Activated CD4-positive, CD25-positive, alpha-beta regulatory T cell treated with anti-CD3 and anti-CD28 coated beads, Interleukin-2, amount 50 U/mL, for 16 hours (primary cell): ENCODE data around the gene VSX2.

Experiments
- DNase-seq: peaks from one replicate; pipeline ENCODE4 v3.0.0-alpha.2; 2020; ENCODE audit warnings: low read depth, low spot score

The VSX2 gene

GRCh38 chr14:74238974-74239847 is at the start of gene VSX2:
TSS of gene VSX2 (plus strand) at chr14:74239449. CDS start at chr14:74239562, 113 bp downstream.
- DNase-seq = no peak

- no peak for DNase-seq
These were observed 48.2 kb upstream of the VSX2 start for GRCh38 chr14:74190927-74191575.

GRCh38 chr14:74194506-74195274 is 44.6 kb upstream of the VSX2 start:
- no peak for DNase-seq

- DNase-seq = no peak
These were observed 43.6 kb upstream of the VSX2 start for GRCh38 chr14:74195623-74196022.

- no peak for DNase-seq
These were observed 40.6 kb upstream of the VSX2 start for GRCh38 chr14:74198441-74199234.

GRCh38 chr14:74202113-74202512 is 37.1 kb upstream of the VSX2 start:
- no peak for DNase-seq

GRCh38 chr14:74203639-74204038 is 35.6 kb upstream of the VSX2 start:
- DNase-seq = no peak

GRCh38 chr14:74204491-74204890 is 34.8 kb upstream of the VSX2 start:
- no peak for DNase-seq

- DNase-seq = no peak
These were observed 33.4 kb upstream of the VSX2 start for GRCh38 chr14:74205882-74206281.

- DNase-seq = no peak
These were observed 31.3 kb upstream of the VSX2 start for GRCh38 chr14:74207943-74208342.

GRCh38 chr14:74208642-74209041 is 30.6 kb upstream of the VSX2 start:
- no peak for DNase-seq

GRCh38 chr14:74211945-74212580 is 27.2 kb upstream of the VSX2 start:
- no peak for DNase-seq

- no peak for DNase-seq
These were observed 25.1 kb upstream of the VSX2 start for GRCh38 chr14:74213907-74214803.

GRCh38 chr14:74216671-74217070 is 22.6 kb upstream of the VSX2 start:
- no peak for DNase-seq

GRCh38 chr14:74217672-74218448 is 21.4 kb upstream of the VSX2 start:
- peak; percentile 55 for DNase-seq

- no peak for DNase-seq
These were observed 20.8 kb upstream of the VSX2 start for GRCh38 chr14:74218462-74218861.

GRCh38 chr14:74219277-74220205 is 19.7 kb upstream of the VSX2 start:
- no peak for DNase-seq

GRCh38 chr14:74220991-74221390 is 18.3 kb upstream of the VSX2 start:
- DNase-seq = no peak
